Pulmonary artery endothelial cell (primary cell): ENCODE data around the gene EIF3A. TPM values are rescaled to one million over a fixed set of nuclear protein-coding genes. Genes with fewer than 3 reads are reported as not detected.

Experiments
- DNase-seq: peaks from one replicate; pipeline ENCODE4 v3.0.0-alpha.2; 2011; ENCODE audit warnings: low read depth, low spot score
- total RNA-seq: library from RNA; depleted of rRNA; stranded (reverse); fragments of >200 nt; gene quantifications from 2 replicates; pipeline ENCODE4 v1.2.3, GENCODE V29; 2014

Gene EIF3A
- total RNA-seq, 1 donor from 2014 or later, result 121 TPM

GRCh38 chr10:119007211-119007574, 73.4 kb downstream of the EIF3A start:
- no peak for DNase-seq

GRCh38 chr10:119006451-119007210, 74.0 kb downstream of the EIF3A start:
- no peak for DNase-seq

GRCh38 chr10:119005362-119006043, 75.1 kb downstream of the EIF3A start:
- DNase-seq, result no peak

- DNase-seq, result no peak
These were observed 76.9 kb downstream of the EIF3A start for GRCh38 chr10:119003572-119004289.

- DNase-seq, result no peak
These were observed 78.7 kb downstream of the EIF3A start for GRCh38 chr10:119001717-119002500.

GRCh38 chr10:118998183-118998582, 82.4 kb downstream of the EIF3A start:
- DNase-seq, result no peak

GRCh38 chr10:118997379-118997778, 83.2 kb downstream of the EIF3A start:
- DNase-seq, result no peak

- DNase-seq, result no peak
These were observed 84.9 kb downstream of the EIF3A start for GRCh38 chr10:118995739-118996138.

- DNase-seq, result no peak
These were observed 86.3 kb downstream of the EIF3A start for GRCh38 chr10:118994321-118994720.

- DNase-seq, result no peak
These were observed 87.4 kb downstream of the EIF3A start for GRCh38 chr10:118993214-118993613.

- no peak for DNase-seq
These were observed 88.1 kb downstream of the EIF3A start for GRCh38 chr10:118992496-118992895.

GRCh38 chr10:118990326-118990725, 90.3 kb downstream of the EIF3A start:
- no peak for DNase-seq

- DNase-seq, result no peak
These were observed 93.5 kb downstream of the EIF3A start for GRCh38 chr10:118986815-118987790.

GRCh38 chr10:118985576-118985975, 95.0 kb downstream of the EIF3A start:
- DNase-seq, result no peak

Other genes with a start within 250 kb of the EIF3A start
- 0.11 and 0.13 TPM in 2 replicates for gene NANOS1, start 51.1 kb downstream of the EIF3A start, total RNA-seq
- gene DENND10, start 23.3 kb upstream of the EIF3A start, total RNA-seq, result 45.9 and 56.3 TPM in 2 replicates
- 16.7 and 19.0 TPM in 2 replicates for gene SFXN4, start 84.9 kb upstream of the EIF3A start, total RNA-seq
- gene PRDX3, start 98.0 kb upstream of the EIF3A start, total RNA-seq, result 237 and 272 TPM in 2 replicates
- gene GRK5, start 126.8 kb upstream of the EIF3A start, total RNA-seq, result 36.9 and 39.7 TPM in 2 replicates